ENCODE data around the gene KCNJ6. TPM values are rescaled to one million over a fixed set of nuclear protein-coding genes. Genes with fewer than 3 reads are reported as not detected.
A peak's percentile ranks its signal among the peaks of the same experiment; 100 is the strongest.

The KCNJ6 gene
- total and polyA plus RNA-seq, 9 of the 15 experiments (the other 6 are each of a cell fraction or from before 2014, with no cell fraction given), result 0.06 to 0.21 (median 0.13) TPM; not detected in 1

- TF ChIP-seq LCOR (CRISPR knock-in tag; IDR thresholded peaks at IDR 0.05) (no peak), ZNF431 (CRISPR knock-in tag; IDR thresholded peaks at IDR 0.05) (no peak), CEBPB (tag; IDR thresholded peaks at IDR 0.05) (no peak), E2F3 (CRISPR knock-in tag; IDR thresholded peaks at IDR 0.05) (peak; percentile 87), ZNF766 (CRISPR knock-in tag; conservative IDR thresholded peaks at IDR 0.05) (peak; percentile 98), HMG20A (CRISPR knock-in tag; conservative IDR thresholded peaks at IDR 0.05) (no peak), MAX (CRISPR knock-in tag; IDR thresholded peaks at IDR 0.05) (no peak), ZHX1 (conservative IDR thresholded peaks at IDR 0.05; ENCODE audit: low read length) (no peak), RFX1 (IDR thresholded peaks at IDR 0.05) (no peak), RHOXF2B (CRISPR knock-in tag; conservative IDR thresholded peaks at IDR 0.05) (peak; percentile 86), EHMT2 (IDR thresholded peaks at IDR 0.05) (no peak), EWSR1 (IDR thresholded peaks at IDR 0.05; ENCODE audit: borderline replicate concordance, low read depth, partially characterized antibody) (no peak), ZNF224 (CRISPR knock-in tag; IDR thresholded peaks at IDR 0.05) (no peak), ZNF124 (CRISPR knock-in tag; IDR thresholded peaks at IDR 0.05) (no peak), CCAR2 (IDR thresholded peaks at IDR 0.05; ENCODE audit: low read depth, low read length) (no peak), SNIP1 (IDR thresholded peaks at IDR 0.05; ENCODE audit: low read depth) (no peak), ZNF143 (CRISPR knock-in tag; IDR thresholded peaks at IDR 0.05) (no peak)
- TF ChIP-seq, protein P1, sequence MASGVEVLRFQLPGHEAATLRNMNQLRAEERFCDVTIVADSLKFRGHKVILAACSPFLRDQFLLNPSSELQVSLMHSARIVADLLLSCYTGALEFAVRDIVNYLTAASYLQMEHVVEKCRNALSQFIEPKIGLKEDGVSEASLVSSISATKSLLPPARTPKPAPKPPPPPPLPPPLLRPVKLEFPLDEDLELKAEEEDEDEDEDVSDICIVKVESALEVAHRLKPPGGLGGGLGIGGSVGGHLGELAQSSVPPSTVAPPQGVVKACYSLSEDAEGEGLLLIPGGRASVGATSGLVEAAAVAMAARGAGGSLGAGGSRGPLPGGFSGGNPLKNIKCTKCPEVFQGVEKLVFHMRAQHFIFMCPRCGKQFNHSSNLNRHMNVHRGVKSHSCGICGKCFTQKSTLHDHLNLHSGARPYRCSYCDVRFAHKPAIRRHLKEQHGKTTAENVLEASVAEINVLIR (CRISPR knock-in tag; IDR thresholded peaks at IDR 0.05), result peak; percentile 71; the same call in 1 of the 2 replicates
- TF ChIP-seq, protein P2, sequence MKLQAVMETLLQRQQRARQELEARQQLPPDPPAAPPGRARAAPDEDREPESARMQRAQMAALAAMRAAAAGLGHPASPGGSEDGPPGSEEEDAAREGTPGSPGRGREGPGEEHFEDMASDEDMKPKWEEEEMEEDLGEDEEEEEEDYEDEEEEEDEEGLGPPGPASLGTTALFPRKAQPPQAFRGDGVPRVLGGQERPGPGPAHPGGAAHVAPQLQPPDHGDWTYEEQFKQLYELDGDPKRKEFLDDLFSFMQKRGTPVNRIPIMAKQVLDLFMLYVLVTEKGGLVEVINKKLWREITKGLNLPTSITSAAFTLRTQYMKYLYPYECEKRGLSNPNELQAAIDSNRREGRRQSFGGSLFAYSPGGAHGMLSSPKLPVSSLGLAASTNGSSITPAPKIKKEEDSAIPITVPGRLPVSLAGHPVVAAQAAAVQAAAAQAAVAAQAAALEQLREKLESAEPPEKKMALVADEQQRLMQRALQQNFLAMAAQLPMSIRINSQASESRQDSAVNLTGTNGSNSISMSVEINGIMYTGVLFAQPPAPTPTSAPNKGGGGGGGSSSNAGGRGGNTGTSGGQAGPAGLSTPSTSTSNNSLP (IDR thresholded peaks at IDR 0.05; ENCODE audit: borderline replicate concordance, low read depth, low read length), result no peak
- TF ChIP-seq, protein P3, sequence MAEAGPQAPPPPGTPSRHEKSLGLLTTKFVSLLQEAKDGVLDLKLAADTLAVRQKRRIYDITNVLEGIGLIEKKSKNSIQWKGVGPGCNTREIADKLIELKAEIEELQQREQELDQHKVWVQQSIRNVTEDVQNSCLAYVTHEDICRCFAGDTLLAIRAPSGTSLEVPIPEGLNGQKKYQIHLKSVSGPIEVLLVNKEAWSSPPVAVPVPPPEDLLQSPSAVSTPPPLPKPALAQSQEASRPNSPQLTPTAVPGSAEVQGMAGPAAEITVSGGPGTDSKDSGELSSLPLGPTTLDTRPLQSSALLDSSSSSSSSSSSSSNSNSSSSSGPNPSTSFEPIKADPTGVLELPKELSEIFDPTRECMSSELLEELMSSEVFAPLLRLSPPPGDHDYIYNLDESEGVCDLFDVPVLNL (CRISPR knock-in tag; IDR thresholded peaks at IDR 0.05; ENCODE audit: low read depth), result no peak
Observed at GRCh38 chr21:37566790-37567615, 349.3 kb downstream of the KCNJ6 start (continued).

All from K562 (cell line).